Measurements from ENCODE around the gene SLC8A3.

- TF ChIP-seq EZH2 (IDR thresholded peaks at IDR 0.05; ENCODE audit: insufficient read depth, poor library complexity, severe bottlenecking), result no peak
- no peak for TF ChIP-seq EZH2phosphoT487 (IDR thresholded peaks at IDR 0.05; ENCODE audit: insufficient read depth, low read depth)
Observed at GRCh38 chr14:70148911-70149595, 39.7 kb downstream of the SLC8A3 start.
